Endothelial cell of umbilical vein (primary cell): ENCODE results near the gene GCSH. TPM values are rescaled to one million over a fixed set of nuclear protein-coding genes. Genes with fewer than 3 reads are reported as not detected.

Experiments used
- BruUV-seq: library from RNA; stranded (reverse); fragments of 400-500 nt; replicated peaks from 2 replicates; lab custom pipeline; 2021; lab: Mats Ljungman, UMichigan
- CTCF ChIA-PET: fragments of 300-600, 350-600 bp; sonication (Branson Sonifier 250); formaldehyde crosslinking; loops from one replicate; lab custom pipeline; 2021; ENCODE audit warnings: antibody characterized with exemption, inconsistent platforms; lab: Charles Lee
- POLR2A ChIA-PET: fragments of 300-600, 350-600 bp; sonication (Branson Sonifier 250); formaldehyde crosslinking; loops from one replicate; lab custom pipeline; 2021; ENCODE audit warnings: antibody characterized with exemption, inconsistent platforms; lab: Charles Lee
- DNase-seq: peaks from one replicate; pipeline ENCODE4 v3.0.0-alpha.2; 2011; ENCODE audit warnings: low read depth, low spot score
- FAIRE-seq: peaks from 2 replicates; lab custom pipeline; 2011; peaks lifted over from hg19 to GRCh38; lab: Jason Lieb, UNC
- H2AFZ ChIP-seq: 2 replicates; pipeline ENCODE4 v1.6.0; 2012; ENCODE audit warnings: low read depth, low read length, control low read depth, inconsistent platforms
- H3K27ac ChIP-seq: 2 replicates; pipeline ENCODE4 v1.5.1; 2011; ENCODE audit warnings: low read depth, mild to moderate bottlenecking, control low read depth, low read length, moderate library complexity; ENCODE audit not compliant: insufficient read depth
- H3K27me3 ChIP-seq, 2 experiments: 2 replicates each; pipeline versions ENCODE4 v1.6.0 to v1.6.1; 2011; ENCODE audit warnings: low read length in 2 of 2, mixed read lengths in 1 of 2; ENCODE audit not compliant: control insufficient read depth in 2 of 2, insufficient read depth in 2 of 2
- H3K36me3 ChIP-seq, 2 experiments: 2 replicates in 1 of 2; 3 replicates in 1 of 2; pipeline ENCODE4 v1.5.1; 2011; ENCODE audit warnings: low read length in 2 of 2, mild to moderate bottlenecking in 1 of 2, moderate library complexity in 1 of 2; ENCODE audit not compliant: control insufficient read depth in 2 of 2, insufficient read depth in 2 of 2; ENCODE audit errors: extremely low read depth in 1 of 2
- H3K4me1 ChIP-seq: 3 replicates; pipeline ENCODE4 v1.5.1; 2011; ENCODE audit warnings: mild to moderate bottlenecking, low read length; ENCODE audit not compliant: control insufficient read depth, insufficient read depth; ENCODE audit errors: extremely low read depth
- H3K4me2 ChIP-seq: 2 replicates; pipeline ENCODE4 v1.6.1; 2011; ENCODE audit warnings: low read length, control low read depth, mixed read lengths; ENCODE audit not compliant: insufficient read depth
- H3K4me3 ChIP-seq, 3 experiments: fragments of 200-600 bp in 1 of 3; sonication (generic), shearing (Covaris generic) in 1 of 3; replicated peaks in 1 of 3; 2 replicates each; pipeline ENCODE4 v1.5.1; 2011 to 2016; ENCODE audit warnings: control low read depth in 3 of 3, low read length in 3 of 3, mild to moderate bottlenecking in 2 of 3, inconsistent platforms in 1 of 3, low read depth in 1 of 3, moderate library complexity in 1 of 3; ENCODE audit not compliant: insufficient read depth in 1 of 3
- H3K79me2 ChIP-seq: 2 replicates; pipeline ENCODE4 v1.6.0; 2012; ENCODE audit warnings: low read length, inconsistent platforms; ENCODE audit not compliant: control insufficient read depth, insufficient read depth
- H3K9ac ChIP-seq: replicated peaks from 2 replicates; pipeline ENCODE3; 2011; ENCODE audit warnings: low read length, control low read depth; ENCODE audit not compliant: insufficient read depth; ENCODE audit errors: extremely low read depth
- H3K9me1 ChIP-seq: replicated peaks from 3 replicates; pipeline ENCODE4 v1.6.0; 2011; ENCODE audit warnings: mild to moderate bottlenecking, low read length; ENCODE audit not compliant: control insufficient read depth, insufficient read depth; ENCODE audit errors: extremely low read depth
- H3K9me3 ChIP-seq: replicated peaks from 2 replicates; pipeline ENCODE4 v1.5.1; 2012; ENCODE audit warnings: low read length, inconsistent platforms; ENCODE audit not compliant: control insufficient read depth, insufficient read depth
- H4K20me1 ChIP-seq: replicated peaks from 2 replicates; pipeline ENCODE3; 2011; ENCODE audit warnings: mild to moderate bottlenecking, low read length; ENCODE audit not compliant: control insufficient read depth, insufficient read depth; ENCODE audit errors: extremely low read depth
- CTCF ChIP-seq, 2 donors: IDR thresholded peaks; 1 replicate in 1 of 2; 2 replicates in 1 of 2; pipeline ENCODE4 v1.5.1; 2011; ENCODE audit warnings: low read length in 2 of 2, mild to moderate bottlenecking in 2 of 2, moderate library complexity in 2 of 2, control low read depth in 1 of 2, inconsistent platforms in 1 of 2, low read depth in 1 of 2; ENCODE audit not compliant: insufficient read depth in 1 of 2; ENCODE audit errors: extremely low read depth in 1 of 2
- EZH2 ChIP-seq: IDR thresholded peaks from 2 replicates; pipeline ENCODE4 v1.6.1; 2012; ENCODE audit warnings: borderline replicate concordance, low read depth, mild to moderate bottlenecking, moderate library complexity, low read length, inconsistent platforms; ENCODE audit not compliant: severe bottlenecking
- FOS ChIP-seq: IDR thresholded peaks from 2 replicates; pipeline ENCODE4 v1.6.1; 2011; ENCODE audit warnings: mild to moderate bottlenecking, low read length, moderate library complexity, borderline replicate concordance; ENCODE audit not compliant: insufficient read depth
- GATA2 ChIP-seq: IDR thresholded peaks from 2 replicates; pipeline ENCODE4 v1.7.0; 2011; ENCODE audit warnings: low read depth, mild to moderate bottlenecking, moderate library complexity, mixed read lengths, low read length; ENCODE audit not compliant: insufficient read length, insufficient read depth
- JUN ChIP-seq: IDR thresholded peaks from 2 replicates; pipeline ENCODE4 v1.6.1; 2011; ENCODE audit warnings: borderline replicate concordance, low read depth; ENCODE audit not compliant: insufficient read length, insufficient read depth
- MAX ChIP-seq: IDR thresholded peaks from 2 replicates; pipeline ENCODE4 v1.6.1; 2011; ENCODE audit not compliant: insufficient read depth, insufficient read length
- MYC ChIP-seq: IDR thresholded peaks from one replicate; pipeline ENCODE4 v1.6.1; 2011; ENCODE audit warnings: mild to moderate bottlenecking, low read depth, low read length
- POLR2A ChIP-seq: IDR thresholded peaks from 2 replicates; pipeline ENCODE4 v1.6.1; 2012; ENCODE audit warnings: low read depth, mild to moderate bottlenecking, control low read depth, low read length
- POLR2AphosphoS5 ChIP-seq: IDR thresholded peaks from 2 replicates; pipeline ENCODE4 v1.6.1; 2012; ENCODE audit warnings: low read depth, mild to moderate bottlenecking, control low read depth, low read length, moderate library complexity; ENCODE audit not compliant: insufficient read depth
- dilution Hi-C: fragments of 300-500 bp; cut with MboI; formaldehyde crosslinking; loops from one replicate; pipeline ENCODE4 v1.15.0; 2019; ENCODE audit warnings: low sequenced_read_pairs; ENCODE audit not compliant: extremely low pct_ligation_motif_present
- intact Hi-C: fragments of 100-400 bp; cut with micrococcal nuclease; formaldehyde crosslinking; loops from one replicate; pipeline ENCODE4 v1.10.0; 2022
- polyA plus RNA-seq, 4 experiments: library from polyadenylated mRNA; depleted of rRNA in 3 of 4; stranded (reverse) in 3 of 4; unstranded in 1 of 4; fragments of >200 nt; gene quantifications; 2 replicates each; pipeline versions ENCODE4 v1.2.1 to v1.2.3, GENCODE V29; 2011 to 2012; ENCODE audit warnings: missing spikeins in 1 of 4
- total RNA-seq: library from RNA; stranded (reverse); gene quantifications from 2 replicates; pipeline ENCODE4 v1.2.3, GENCODE V29; 2021

Gene GCSH
- total and polyA plus RNA-seq, 2 donors (not counting 3 experiments of a cell fraction or from before 2014, with no cell fraction given), result 6.9 to 31.1 TPM

GRCh38 chr16:81107511-81107910 is 11.3 kb upstream of the GCSH start:
- dilution Hi-C loops (no loop called here), intact Hi-C loops (no loop called here)
- no peak for FAIRE-seq
- H3K9me3 ChIP-seq, result no peaks in the 10 kb centered on the region
- no peaks in the 10 kb centered on the region for H3K4me1 ChIP-seq
- no peak overlapping the region for H3K27ac ChIP-seq
- H3K36me3 ChIP-seq, result no peaks in the 10 kb centered on the region
- H3K27me3 ChIP-seq, result peaks cover 0 to 2% of the 10 kb centered on the region in 2 experiments
- H3K79me2 ChIP-seq, result no peaks in the 10 kb centered on the region
- H4K20me1 ChIP-seq, result no peaks in the 10 kb centered on the region
- no peak for DNase-seq
- ChIA-PET CTCF (interaction anchor here (1.0 kb wide), 1 partner anchor 72 kb away, joined by 3 read pairs; the partner anchor contains the start of gene ATMIN), POLR2A (no interaction called here)
- H2AFZ ChIP-seq, result no peak overlapping the region
- BruUV-seq, result no TSS peak
- H3K9ac ChIP-seq, result no peak overlapping the region
- no peak overlapping the region for H3K4me2 ChIP-seq
- no peaks in the 10 kb centered on the region for H3K9me1 ChIP-seq
- TF ChIP-seq MYC (no peak), POLR2AphosphoS5 (no peak), MAX (no peak), JUN (no peak), GATA2 (no peak), POLR2A (no peak), CTCF (IDR thresholded peaks at IDR 0.05; ENCODE audit: extremely low read depth in 1 of 2, insufficient read depth in 1 of 2, low read depth in 1 of 2, low read length in 2 of 2) (no peak), EZH2 (no peak), FOS (no peak)
- no peak overlapping the region for H3K4me3 ChIP-seq
